ENCODE results near the gene DZIP3.

GRCh38 chr3:108608750-108609149 is 19.2 kb downstream of the DZIP3 start:
- TF ChIP-seq, protein P1, sequence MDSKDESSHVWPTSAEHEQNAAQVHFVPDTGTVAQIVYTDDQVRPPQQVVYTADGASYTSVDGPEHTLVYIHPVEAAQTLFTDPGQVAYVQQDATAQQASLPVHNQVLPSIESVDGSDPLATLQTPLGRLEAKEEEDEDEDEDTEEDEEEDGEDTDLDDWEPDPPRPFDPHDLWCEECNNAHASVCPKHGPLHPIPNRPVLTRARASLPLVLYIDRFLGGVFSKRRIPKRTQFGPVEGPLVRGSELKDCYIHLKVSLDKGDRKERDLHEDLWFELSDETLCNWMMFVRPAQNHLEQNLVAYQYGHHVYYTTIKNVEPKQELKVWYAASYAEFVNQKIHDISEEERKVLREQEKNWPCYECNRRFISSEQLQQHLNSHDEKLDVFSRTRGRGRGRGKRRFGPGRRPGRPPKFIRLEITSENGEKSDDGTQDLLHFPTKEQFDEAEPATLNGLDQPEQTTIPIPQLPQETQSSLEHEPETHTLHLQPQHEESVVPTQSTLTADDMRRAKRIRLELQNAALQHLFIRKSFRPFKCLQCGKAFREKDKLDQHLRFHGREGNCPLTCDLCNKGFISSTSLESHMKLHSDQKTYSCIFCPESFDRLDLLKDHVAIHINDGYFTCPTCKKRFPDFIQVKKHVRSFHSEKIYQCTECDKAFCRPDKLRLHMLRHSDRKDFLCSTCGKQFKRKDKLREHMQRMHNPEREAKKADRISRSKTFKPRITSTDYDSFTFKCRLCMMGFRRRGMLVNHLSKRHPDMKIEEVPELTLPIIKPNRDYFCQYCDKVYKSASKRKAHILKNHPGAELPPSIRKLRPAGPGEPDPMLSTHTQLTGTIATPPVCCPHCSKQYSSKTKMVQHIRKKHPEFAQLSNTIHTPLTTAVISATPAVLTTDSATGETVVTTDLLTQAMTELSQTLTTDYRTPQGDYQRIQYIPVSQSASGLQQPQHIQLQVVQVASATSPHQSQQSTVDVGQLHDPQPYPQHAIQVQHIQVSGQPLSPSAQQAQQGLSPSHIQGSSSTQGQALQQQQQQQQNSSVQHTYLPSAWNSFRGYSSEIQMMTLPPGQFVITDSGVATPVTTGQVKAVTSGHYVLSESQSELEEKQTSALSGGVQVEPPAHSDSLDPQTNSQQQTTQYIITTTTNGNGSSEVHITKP (CRISPR knock-in tag; IDR thresholded peaks at IDR 0.05; ENCODE audit: low read depth): no peak
- no peak for TF ChIP-seq CTCF (CRISPR knock-in tag; IDR thresholded peaks at IDR 0.05)
- TF ChIP-seq NR1H2 (CRISPR knock-in tag; IDR thresholded peaks at IDR 0.05; ENCODE audit: borderline replicate concordance, low read depth): no peak
- TF ChIP-seq ESRRA (CRISPR knock-in tag; IDR thresholded peaks at IDR 0.05; ENCODE audit: low read depth): no peak
- no peak for TF ChIP-seq HNRNPH1 (optimal IDR thresholded peaks at IDR 0.05; ENCODE audit: low read depth, low read length)
- no peak for TF ChIP-seq ZBTB1 (CRISPR knock-in tag; IDR thresholded peaks at IDR 0.05; ENCODE audit: borderline replicate concordance)
- no peak for TF ChIP-seq ZSCAN20 (CRISPR knock-in tag; IDR thresholded peaks at IDR 0.05; ENCODE audit: borderline replicate concordance)
- no peak for TF ChIP-seq RNF2 (conservative IDR thresholded peaks at IDR 0.05; ENCODE audit: low read depth)
- TF ChIP-seq SNRNP70 (IDR thresholded peaks at IDR 0.05; ENCODE audit: low read depth, low read length): no peak
- TF ChIP-seq ZFP36 (IDR thresholded peaks at IDR 0.05; ENCODE audit: borderline replicate concordance, low read depth, low read length, partially characterized antibody): no peak
- TF ChIP-seq ELF4 (CRISPR knock-in tag; IDR thresholded peaks at IDR 0.05; ENCODE audit: borderline replicate concordance): no peak
- no peak for TF ChIP-seq POLR2A (IDR thresholded peaks at IDR 0.05; ENCODE audit: insufficient read depth in 1 of 2, low read depth in 2 of 2, low read length in 2 of 2)
- no peak for TF ChIP-seq HOXA7 (CRISPR knock-in tag; IDR thresholded peaks at IDR 0.05)
